Non-pigmented ciliary epithelial cell (primary cell): Measurements from ENCODE around the gene WRNIP1.
"Not testable (repeated sequence)": the region's sequence is repeated elsewhere in the genome, so short reads cannot be mapped to it uniquely, and the experiment has no call there.

Experiments
- DNase-seq: peaks from one replicate; pipeline ENCODE4 v3.0.0-alpha.2; 2010; ENCODE audit warnings: low read depth

WRNIP1 gene

GRCh38 chr6:2741756-2742155 is 23.4 kb upstream of the WRNIP1 start:
- no peak for DNase-seq

- DNase-seq: no peak
Measured at GRCh38 chr6:2743280-2744208, 21.6 kb upstream of the WRNIP1 start.

GRCh38 chr6:2744209-2744771 is 20.9 kb upstream of the WRNIP1 start:
- DNase-seq: no peak

- DNase-seq: no peak
Measured at GRCh38 chr6:2744778-2745177, 20.4 kb upstream of the WRNIP1 start.

- no peak for DNase-seq
Measured at GRCh38 chr6:2745246-2745645, 19.9 kb upstream of the WRNIP1 start.

- DNase-seq: no peak
Measured at GRCh38 chr6:2746557-2747061, 18.6 kb upstream of the WRNIP1 start.

GRCh38 chr6:2748183-2748582 is 17.0 kb upstream of the WRNIP1 start:
- no peak for DNase-seq

GRCh38 chr6:2749969-2750600 is 15.1 kb upstream of the WRNIP1 start:
- DNase-seq: no peak

- DNase-seq: no peak
Measured at GRCh38 chr6:2750832-2751231, 14.4 kb upstream of the WRNIP1 start, which contains the start of gene MYLK4. Gene MYLK4, minus strand, starts transcription at chr6:2750922. Its CDS starts 1,628 bp downstream, at chr6:2749294.

- no peak for DNase-seq
Measured at GRCh38 chr6:2751871-2752270, 13.3 kb upstream of the WRNIP1 start.

- no peak for DNase-seq
Measured at GRCh38 chr6:2752477-2753109, 12.6 kb upstream of the WRNIP1 start.

GRCh38 chr6:2753110-2753489 is 12.1 kb upstream of the WRNIP1 start:
- DNase-seq: no peak

GRCh38 chr6:2753743-2754142 is 11.4 kb upstream of the WRNIP1 start:
- no peak for DNase-seq

GRCh38 chr6:2754393-2754792 is 10.8 kb upstream of the WRNIP1 start:
- no peak for DNase-seq

- no peak for DNase-seq
Measured at GRCh38 chr6:2754911-2755310, 10.3 kb upstream of the WRNIP1 start.

- no peak for DNase-seq
Measured at GRCh38 chr6:2755456-2755855, 9.7 kb upstream of the WRNIP1 start.

- no peak for DNase-seq
Measured at GRCh38 chr6:2756241-2756640, 9.0 kb upstream of the WRNIP1 start.

GRCh38 chr6:2756687-2757224 is 8.4 kb upstream of the WRNIP1 start:
- no peak for DNase-seq

- no peak for DNase-seq
Measured at GRCh38 chr6:2758980-2759379, 6.2 kb upstream of the WRNIP1 start.

GRCh38 chr6:2760882-2761842 is 4.0 kb upstream of the WRNIP1 start:
- no peak for DNase-seq

- not testable (repeated sequence) for DNase-seq
Measured at GRCh38 chr6:2762868-2763267, 2.3 kb upstream of the WRNIP1 start.
